ENCODE measurements around the gene METTL25. TPM values are rescaled to one million over a fixed set of nuclear protein-coding genes. Genes with fewer than 3 reads are reported as not detected.

The METTL25 gene
- total and polyA plus RNA-seq, 2 of the 8 experiments (the other 6 are each of a cell fraction or from before 2014, with no cell fraction given) = 2.4 to 8.3 TPM

- no peak overlapping the region for H3K56ac ChIP-seq (replicated peaks; ENCODE audit: insufficient read length, low read depth, low read length)
- FAIRE-seq (no peak), DNase-seq (ENCODE audit: low read depth in 1 of 2, low spot score in 2 of 2) (no peak)
- ChIA-PET CTCF (ENCODE audit: partially characterized antibody) (interaction anchor here (0.8 to 1.0 kb wide), 2 partner anchors 12 to 17 kb away, joined by 3 to 4 read pairs; partner anchors contain the start of genes CCDC59 and METTL25), POLR2A (ENCODE audit: partially characterized antibody) (no interaction called here)
- no peaks in the 10 kb centered on the region for H4K20me1 ChIP-seq (replicated peaks in 1 of 2; ENCODE audit: control insufficient read depth in 1 of 2, insufficient read depth in 2 of 2, low read length in 2 of 2)
- no peak overlapping the region for H3K14ac ChIP-seq (ENCODE audit: insufficient read length)
- TF ChIP-seq HDAC2 (IDR thresholded peaks at IDR 0.05; ENCODE audit: borderline replicate concordance in 1 of 2, low read depth in 2 of 2, low read length in 2 of 2) = no peak
- TF ChIP-seq EGR1 (IDR thresholded peaks at IDR 0.05; ENCODE audit: borderline replicate concordance, low read depth, low read length) = no peak
- no peak for TF ChIP-seq NRF1 (IDR thresholded peaks at IDR 0.05; ENCODE audit: low read depth, low read length)
- no peak for TF ChIP-seq MAFK (IDR thresholded peaks at IDR 0.05; ENCODE audit: low read depth, low read length)
- TF ChIP-seq RNF2 (IDR thresholded peaks at IDR 0.05; ENCODE audit: borderline replicate concordance, low read depth, low read length, missing control alignments, poor library complexity, severe bottlenecking) = no peak
- TF ChIP-seq KDM4A (IDR thresholded peaks at IDR 0.05; ENCODE audit: low read depth, low read length, severe bottlenecking) = no peak
- no peak for TF ChIP-seq BACH1 (IDR thresholded peaks at IDR 0.05; ENCODE audit: low read length)
- no peak for TF ChIP-seq SRF (IDR thresholded peaks at IDR 0.05; ENCODE audit: low read depth, low read length)
- TF ChIP-seq ASH2L (IDR thresholded peaks at IDR 0.05; ENCODE audit: low read length) = no peak
- no peak for TF ChIP-seq FOSL1 (IDR thresholded peaks at IDR 0.05; ENCODE audit: insufficient read depth, low read depth, low read length)
- TF ChIP-seq POLR2A (IDR thresholded peaks at IDR 0.05; ENCODE audit: control extremely low read depth in 1 of 2, low read depth in 2 of 2, low read length in 2 of 2) = no peak
- no peak for TF ChIP-seq SP4 (IDR thresholded peaks at IDR 0.05; ENCODE audit: low read length)
- TF ChIP-seq MAX (IDR thresholded peaks at IDR 0.05) = no peak
- no peak overlapping the region for H2BK15ac ChIP-seq (ENCODE audit: low read length)
- no peak overlapping the region for H2AFZ ChIP-seq (ENCODE audit: low read length)
- peaks cover 0 to 6% (median 0%) of the 10 kb centered on the region in 4 experiments; a peak in 2 of 8 replicates for H3K36me3 ChIP-seq (ENCODE audit: control insufficient read depth in 2 of 4, insufficient read depth in 4 of 4, low read length in 3 of 4)
- H3K27ac ChIP-seq (ENCODE audit: low read depth, low read length) = no peak overlapping the region
- no peaks in the 10 kb centered on the region for H3K27me3 ChIP-seq (replicated peaks in 1 of 4; ENCODE audit: control insufficient read depth in 3 of 4, extremely low read depth in 1 of 4, insufficient read depth in 3 of 4, low read length in 3 of 4)
- no peaks in the 10 kb centered on the region for H3K79me1 ChIP-seq (ENCODE audit: low read depth, low read length)
- no peak overlapping the region for H3K4me2 ChIP-seq (ENCODE audit: insufficient read depth in 1 of 2, low read depth in 2 of 2, low read length in 2 of 2)
- no peak overlapping the region for H2BK120ac ChIP-seq (replicated peaks; ENCODE audit: low read depth, low read length)
- no peak overlapping the region for H4K91ac ChIP-seq (replicated peaks; ENCODE audit: insufficient read length, low read length)
- no peak overlapping the region for H2BK5ac ChIP-seq (ENCODE audit: low read depth, low read length)
- no peaks in the 10 kb centered on the region for H3K23me2 ChIP-seq (ENCODE audit: low read depth, low read length)
- H4K8ac ChIP-seq (ENCODE audit: extremely low read depth, insufficient read depth, low read length) = no peak overlapping the region
- H3K4me3 ChIP-seq (ENCODE audit: extremely low read depth in 1 of 4, insufficient read depth in 2 of 4, low read depth in 3 of 4, low read length in 4 of 4) = no peak overlapping the region
- no peak overlapping the region for H2AK5ac ChIP-seq (ENCODE audit: low read depth, low read length)
- no peak overlapping the region for H2BK12ac ChIP-seq (ENCODE audit: low read depth, low read length)
- H3K4me1 ChIP-seq (replicated peaks in 1 of 4; ENCODE audit: control insufficient read depth in 3 of 4, insufficient read depth in 4 of 4, low read length in 3 of 4) = no peaks in the 10 kb centered on the region
- H3K9ac ChIP-seq (replicated peaks in 1 of 4; ENCODE audit: extremely low read depth in 1 of 4, low read depth in 3 of 4, low read length in 3 of 4) = no peak overlapping the region
- peaks cover 0 to 9% of the 10 kb centered on the region in 2 experiments; a peak in 2 of 4 replicates for H3K9me3 ChIP-seq (ENCODE audit: insufficient read depth in 2 of 2, low read depth in 1 of 2, low read length in 1 of 2)
- no peak overlapping the region for H3K23ac ChIP-seq (ENCODE audit: insufficient read length)
- no peak overlapping the region for H3K4ac ChIP-seq (replicated peaks; ENCODE audit: insufficient read length, low read depth, low read length)
- 88% methylated on average over 2 of the region's 2 CpGs; no CpG with 5 or more reads in 1 of the 2 experiments for WGBS, 2 experiments (ENCODE audit: extremely low coverage in 1 of 2, insufficient coverage in 1 of 2, insufficient read length in 1 of 2, insufficient replicate concordance in 2 of 2, low coverage in 1 of 2, low lambda C conversion rate in 2 of 2, missing lambda C conversion rate in 1 of 2)
- no peak overlapping the region for H2BK20ac ChIP-seq (ENCODE audit: low read length)
- no peak overlapping the region for H4K5ac ChIP-seq (ENCODE audit: insufficient read length, low read depth, low read length)
- H3K79me2 ChIP-seq (ENCODE audit: control insufficient read depth in 1 of 2, insufficient read depth in 2 of 2, low read length in 2 of 2) = no peaks in the 10 kb centered on the region
- H3K18ac ChIP-seq (ENCODE audit: extremely low read depth, low read length) = no peak overlapping the region
These were observed 16.9 kb downstream of the METTL25 start for GRCh38 chr12:82375201-82375600.
